Endothelial cell of umbilical vein (primary cell): ENCODE data around the gene SEMA5A. TPM values are rescaled to one million over a fixed set of nuclear protein-coding genes. Genes with fewer than 3 reads are reported as not detected.

Experiments used
- BruUV-seq: library from RNA; stranded (reverse); fragments of 400-500 nt; replicated peaks from 2 replicates; lab custom pipeline; 2021; lab: Mats Ljungman, UMichigan
- CTCF ChIA-PET: fragments of 300-600, 350-600 bp; sonication (Branson Sonifier 250); formaldehyde crosslinking; loops from one replicate; lab custom pipeline; 2021; ENCODE audit warnings: antibody characterized with exemption, inconsistent platforms; lab: Charles Lee
- POLR2A ChIA-PET: fragments of 300-600, 350-600 bp; sonication (Branson Sonifier 250); formaldehyde crosslinking; loops from one replicate; lab custom pipeline; 2021; ENCODE audit warnings: antibody characterized with exemption, inconsistent platforms; lab: Charles Lee
- DNase-seq: peaks from one replicate; pipeline ENCODE4 v3.0.0-alpha.2; 2011; ENCODE audit warnings: low read depth, low spot score
- FAIRE-seq: peaks from 2 replicates; lab custom pipeline; 2011; peaks lifted over from hg19 to GRCh38; lab: Jason Lieb, UNC
- H2AFZ ChIP-seq: 2 replicates; pipeline ENCODE4 v1.6.0; 2012; ENCODE audit warnings: low read depth, low read length, control low read depth, inconsistent platforms
- H3K27ac ChIP-seq: 2 replicates; pipeline ENCODE4 v1.5.1; 2011; ENCODE audit warnings: low read depth, mild to moderate bottlenecking, control low read depth, low read length, moderate library complexity; ENCODE audit not compliant: insufficient read depth
- H3K27me3 ChIP-seq, 2 experiments: 2 replicates each; pipeline versions ENCODE4 v1.6.0 to v1.6.1; 2011; ENCODE audit warnings: low read length in 2 of 2, mixed read lengths in 1 of 2; ENCODE audit not compliant: control insufficient read depth in 2 of 2, insufficient read depth in 2 of 2
- H3K36me3 ChIP-seq, 2 experiments: 2 replicates in 1 of 2; 3 replicates in 1 of 2; pipeline ENCODE4 v1.5.1; 2011; ENCODE audit warnings: low read length in 2 of 2, mild to moderate bottlenecking in 1 of 2, moderate library complexity in 1 of 2; ENCODE audit not compliant: control insufficient read depth in 2 of 2, insufficient read depth in 2 of 2; ENCODE audit errors: extremely low read depth in 1 of 2
- H3K4me1 ChIP-seq: 3 replicates; pipeline ENCODE4 v1.5.1; 2011; ENCODE audit warnings: mild to moderate bottlenecking, low read length; ENCODE audit not compliant: control insufficient read depth, insufficient read depth; ENCODE audit errors: extremely low read depth
- H3K4me2 ChIP-seq: 2 replicates; pipeline ENCODE4 v1.6.1; 2011; ENCODE audit warnings: low read length, control low read depth, mixed read lengths; ENCODE audit not compliant: insufficient read depth
- H3K4me3 ChIP-seq, 3 experiments: fragments of 200-600 bp in 1 of 3; sonication (generic), shearing (Covaris generic) in 1 of 3; replicated peaks in 1 of 3; 2 replicates each; pipeline ENCODE4 v1.5.1; 2011 to 2016; ENCODE audit warnings: control low read depth in 3 of 3, low read length in 3 of 3, mild to moderate bottlenecking in 2 of 3, inconsistent platforms in 1 of 3, low read depth in 1 of 3, moderate library complexity in 1 of 3; ENCODE audit not compliant: insufficient read depth in 1 of 3
- H3K79me2 ChIP-seq: 2 replicates; pipeline ENCODE4 v1.6.0; 2012; ENCODE audit warnings: low read length, inconsistent platforms; ENCODE audit not compliant: control insufficient read depth, insufficient read depth
- H3K9ac ChIP-seq: replicated peaks from 2 replicates; pipeline ENCODE3; 2011; ENCODE audit warnings: low read length, control low read depth; ENCODE audit not compliant: insufficient read depth; ENCODE audit errors: extremely low read depth
- H3K9me1 ChIP-seq: replicated peaks from 3 replicates; pipeline ENCODE4 v1.6.0; 2011; ENCODE audit warnings: mild to moderate bottlenecking, low read length; ENCODE audit not compliant: control insufficient read depth, insufficient read depth; ENCODE audit errors: extremely low read depth
- H3K9me3 ChIP-seq: replicated peaks from 2 replicates; pipeline ENCODE4 v1.5.1; 2012; ENCODE audit warnings: low read length, inconsistent platforms; ENCODE audit not compliant: control insufficient read depth, insufficient read depth
- H4K20me1 ChIP-seq: replicated peaks from 2 replicates; pipeline ENCODE3; 2011; ENCODE audit warnings: mild to moderate bottlenecking, low read length; ENCODE audit not compliant: control insufficient read depth, insufficient read depth; ENCODE audit errors: extremely low read depth
- CTCF ChIP-seq, 2 donors: IDR thresholded peaks; 1 replicate in 1 of 2; 2 replicates in 1 of 2; pipeline ENCODE4 v1.5.1; 2011; ENCODE audit warnings: low read length in 2 of 2, mild to moderate bottlenecking in 2 of 2, moderate library complexity in 2 of 2, control low read depth in 1 of 2, inconsistent platforms in 1 of 2, low read depth in 1 of 2; ENCODE audit not compliant: insufficient read depth in 1 of 2; ENCODE audit errors: extremely low read depth in 1 of 2
- EZH2 ChIP-seq: IDR thresholded peaks from 2 replicates; pipeline ENCODE4 v1.6.1; 2012; ENCODE audit warnings: borderline replicate concordance, low read depth, mild to moderate bottlenecking, moderate library complexity, low read length, inconsistent platforms; ENCODE audit not compliant: severe bottlenecking
- FOS ChIP-seq: IDR thresholded peaks from 2 replicates; pipeline ENCODE4 v1.6.1; 2011; ENCODE audit warnings: mild to moderate bottlenecking, low read length, moderate library complexity, borderline replicate concordance; ENCODE audit not compliant: insufficient read depth
- GATA2 ChIP-seq: IDR thresholded peaks from 2 replicates; pipeline ENCODE4 v1.7.0; 2011; ENCODE audit warnings: low read depth, mild to moderate bottlenecking, moderate library complexity, mixed read lengths, low read length; ENCODE audit not compliant: insufficient read length, insufficient read depth
- JUN ChIP-seq: IDR thresholded peaks from 2 replicates; pipeline ENCODE4 v1.6.1; 2011; ENCODE audit warnings: borderline replicate concordance, low read depth; ENCODE audit not compliant: insufficient read length, insufficient read depth
- MYC ChIP-seq: IDR thresholded peaks from one replicate; pipeline ENCODE4 v1.6.1; 2011; ENCODE audit warnings: mild to moderate bottlenecking, low read depth, low read length
- POLR2A ChIP-seq: IDR thresholded peaks from 2 replicates; pipeline ENCODE4 v1.6.1; 2012; ENCODE audit warnings: low read depth, mild to moderate bottlenecking, control low read depth, low read length
- POLR2AphosphoS5 ChIP-seq: IDR thresholded peaks from 2 replicates; pipeline ENCODE4 v1.6.1; 2012; ENCODE audit warnings: low read depth, mild to moderate bottlenecking, control low read depth, low read length, moderate library complexity; ENCODE audit not compliant: insufficient read depth
- dilution Hi-C: fragments of 300-500 bp; cut with MboI; formaldehyde crosslinking; loops from one replicate; pipeline ENCODE4 v1.15.0; 2019; ENCODE audit warnings: low sequenced_read_pairs; ENCODE audit not compliant: extremely low pct_ligation_motif_present
- intact Hi-C: fragments of 100-400 bp; cut with micrococcal nuclease; formaldehyde crosslinking; loops from one replicate; pipeline ENCODE4 v1.10.0; 2022
- polyA plus RNA-seq, 4 experiments: library from polyadenylated mRNA; depleted of rRNA in 3 of 4; stranded (reverse) in 3 of 4; unstranded in 1 of 4; fragments of >200 nt; gene quantifications; 2 replicates each; pipeline versions ENCODE4 v1.2.1 to v1.2.3, GENCODE V29; 2011 to 2012; ENCODE audit warnings: missing spikeins in 1 of 4
- total RNA-seq: library from RNA; stranded (reverse); gene quantifications from 2 replicates; pipeline ENCODE4 v1.2.3, GENCODE V29; 2021
- TF ChIP-seq, protein P1 (sequence below): IDR thresholded peaks from 2 replicates; pipeline ENCODE4 v1.6.1; 2011; ENCODE audit not compliant: insufficient read depth, insufficient read length

The SEMA5A gene
- total and polyA plus RNA-seq, 2 donors (not counting 3 experiments of a cell fraction or from before 2014, with no cell fraction given), result 0.04 to 0.06 TPM

GRCh38 chr5:9325549-9325948, 220.3 kb downstream of the SEMA5A start:
- dilution Hi-C loops (no loop called here), intact Hi-C loops (no loop called here)
- no TSS peak for BruUV-seq
- Histone ChIP-seq H2AFZ (no peak overlapping the region), H3K4me3 (no peak overlapping the region), H3K4me2 (no peak overlapping the region), H3K27ac (no peak overlapping the region), H3K9me3 (no peaks in the 10 kb centered on the region), H3K4me1 (no peaks in the 10 kb centered on the region), H4K20me1 (no peaks in the 10 kb centered on the region), H3K9ac (no peak overlapping the region), H3K79me2 (no peaks in the 10 kb centered on the region), H3K27me3 (no peaks in the 10 kb centered on the region), H3K36me3 (no peaks in the 10 kb centered on the region), H3K9me1 (no peaks in the 10 kb centered on the region)
- TF ChIP-seq FOS, result no peak
- TF ChIP-seq CTCF (IDR thresholded peaks at IDR 0.05; ENCODE audit: extremely low read depth in 1 of 2, insufficient read depth in 1 of 2, low read depth in 1 of 2, low read length in 2 of 2), result no peak
- ChIA-PET POLR2A (no interaction called here), CTCF (no interaction called here)
- FAIRE-seq (no peak), DNase-seq (no peak)

DNA sequence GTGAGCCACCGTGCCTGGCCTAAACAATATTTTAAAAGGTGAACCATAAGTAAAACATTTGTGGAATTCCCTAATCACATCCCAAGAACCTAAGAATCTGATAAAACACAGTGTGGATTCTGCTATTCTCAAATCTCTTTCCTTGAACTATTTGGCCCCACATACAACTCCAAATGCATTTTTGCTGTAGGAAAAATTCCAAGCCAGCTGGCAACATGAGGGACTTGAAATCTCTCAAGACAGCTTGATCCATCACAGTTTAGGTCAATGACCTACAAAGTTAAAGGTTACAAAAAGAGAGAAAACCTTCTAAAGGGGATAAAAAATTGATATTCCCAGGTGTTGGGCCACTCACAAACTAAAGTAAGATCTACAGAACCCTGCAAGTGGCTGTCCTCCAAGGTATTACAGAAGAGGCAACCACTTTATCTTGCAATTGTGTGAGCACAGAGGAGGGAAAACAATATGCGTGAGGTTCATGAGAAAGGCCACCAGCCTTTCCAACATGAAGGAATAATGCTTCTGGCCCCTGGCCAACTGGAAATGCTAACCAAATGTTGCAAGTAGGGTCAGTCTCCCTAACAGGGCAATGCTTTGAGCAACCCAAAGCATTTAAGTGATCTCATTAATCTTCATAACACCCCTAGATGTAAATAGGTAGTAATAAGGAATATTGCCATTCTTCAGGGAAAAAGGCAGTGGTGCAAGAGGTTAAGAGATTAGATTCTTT, 221.4 kb downstream of the SEMA5A start:
- no peaks in the 10 kb centered on the region for H4K20me1 ChIP-seq
- ChIA-PET CTCF (no interaction called here), POLR2A (no interaction called here)
- no peaks in the 10 kb centered on the region for H3K79me2 ChIP-seq
- dilution Hi-C loops (no loop called here), intact Hi-C loops (no loop called here)
- no peak overlapping the region for H3K4me2 ChIP-seq
- H3K9me3 ChIP-seq, result no peaks in the 10 kb centered on the region
- no peak overlapping the region for H2AFZ ChIP-seq
- no TSS peak for BruUV-seq
- FAIRE-seq, result no peak
- no peaks in the 10 kb centered on the region for H3K27me3 ChIP-seq
- H3K27ac ChIP-seq, result no peak overlapping the region
- H3K9ac ChIP-seq, result no peak overlapping the region
- no peak for DNase-seq
- TF ChIP-seq EZH2 (no peak), MYC (no peak), CTCF (IDR thresholded peaks at IDR 0.05; ENCODE audit: extremely low read depth in 1 of 2, insufficient read depth in 1 of 2, low read depth in 1 of 2, low read length in 2 of 2) (no peak), FOS (no peak), POLR2A (no peak), JUN (no peak), GATA2 (no peak), POLR2AphosphoS5 (no peak)
- TF ChIP-seq, protein P1, sequence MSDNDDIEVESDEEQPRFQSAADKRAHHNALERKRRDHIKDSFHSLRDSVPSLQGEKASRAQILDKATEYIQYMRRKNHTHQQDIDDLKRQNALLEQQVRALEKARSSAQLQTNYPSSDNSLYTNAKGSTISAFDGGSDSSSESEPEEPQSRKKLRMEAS, result no peak
- no peaks in the 10 kb centered on the region for H3K36me3 ChIP-seq
- no peaks in the 10 kb centered on the region for H3K4me1 ChIP-seq
- H3K4me3 ChIP-seq, result no peak overlapping the region
- H3K9me1 ChIP-seq, result no peaks in the 10 kb centered on the region
